ENCODE results near the gene F2RL3. TPM values are rescaled to one million over a fixed set of nuclear protein-coding genes. Genes with fewer than 3 reads are reported as not detected.

Gene F2RL3
- total RNA-seq (2014; rRNA removed; shearing (Covaris generic)), result 2.9 and 7.0 TPM in 2 replicates

DNA sequence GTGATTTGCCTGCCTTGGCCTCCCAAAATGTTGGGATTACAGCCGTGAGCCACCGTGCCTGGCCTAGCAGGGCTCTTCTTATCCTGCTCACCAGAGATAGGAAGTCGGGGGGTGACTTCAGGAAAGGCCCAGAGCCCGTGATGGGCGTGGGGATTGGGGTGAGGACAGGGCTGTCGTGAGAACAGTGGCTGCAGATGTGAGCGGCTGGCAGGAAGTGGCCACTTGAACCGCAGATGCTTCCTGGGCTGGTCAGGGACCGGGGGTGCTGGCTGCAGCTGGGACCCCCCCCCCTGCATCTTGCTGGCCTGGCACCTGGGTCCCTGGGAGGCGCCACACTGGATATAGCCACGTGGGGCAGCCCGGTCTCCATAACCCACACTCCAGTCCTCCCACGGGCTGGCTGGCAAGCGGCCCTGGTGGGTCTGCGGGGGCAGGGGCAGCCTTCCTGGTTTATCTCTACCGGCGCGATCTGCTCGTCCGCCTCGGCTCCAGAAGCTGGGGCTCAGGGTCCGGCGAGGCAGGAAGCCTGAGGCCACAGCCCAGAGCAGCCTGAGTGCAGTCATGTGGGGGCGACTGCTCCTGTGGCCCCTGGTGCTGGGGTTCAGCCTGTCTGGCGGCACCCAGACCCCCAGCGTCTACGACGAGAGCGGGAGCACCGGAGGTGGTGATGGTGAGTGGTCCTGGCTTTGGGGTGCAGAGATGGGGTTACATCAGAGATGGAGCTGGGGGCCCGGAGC lies at the start of gene F2RL3:
TSS of gene F2RL3 (plus strand) at position 371 of the 737 bp plus-strand sequence. CDS start at position 562, 191 bp downstream.
- DNase-seq (ENCODE audit: low read depth), result peak; percentile 89

DNA sequence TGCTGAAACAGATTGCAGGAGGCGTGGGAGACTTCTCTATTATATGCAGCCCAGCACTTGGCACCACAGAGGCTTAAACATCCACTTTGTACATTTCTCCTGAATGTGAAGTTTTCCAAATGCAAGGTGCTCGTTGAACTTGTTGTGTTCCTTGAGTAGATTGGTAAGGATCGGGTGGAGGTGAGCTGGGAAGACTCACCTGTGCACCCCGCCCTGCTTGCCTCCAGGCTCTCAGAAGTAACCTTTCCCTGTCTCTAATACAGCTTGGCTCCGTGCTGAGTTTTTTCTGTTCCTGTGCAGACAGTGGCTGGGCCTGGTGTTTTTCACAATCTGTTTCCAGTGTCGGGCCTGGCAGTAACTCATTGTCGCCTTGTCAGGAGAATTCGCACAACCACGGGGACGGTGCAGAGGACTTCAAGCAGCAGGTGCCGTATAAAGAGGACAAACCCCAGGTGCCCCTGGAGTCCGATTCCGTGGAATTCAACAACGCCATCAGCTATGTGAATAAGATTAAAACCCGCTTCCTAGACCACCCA lies 47.3 kb upstream of the F2RL3 start:
- no peak for DNase-seq (ENCODE audit: low read depth)

DNA sequence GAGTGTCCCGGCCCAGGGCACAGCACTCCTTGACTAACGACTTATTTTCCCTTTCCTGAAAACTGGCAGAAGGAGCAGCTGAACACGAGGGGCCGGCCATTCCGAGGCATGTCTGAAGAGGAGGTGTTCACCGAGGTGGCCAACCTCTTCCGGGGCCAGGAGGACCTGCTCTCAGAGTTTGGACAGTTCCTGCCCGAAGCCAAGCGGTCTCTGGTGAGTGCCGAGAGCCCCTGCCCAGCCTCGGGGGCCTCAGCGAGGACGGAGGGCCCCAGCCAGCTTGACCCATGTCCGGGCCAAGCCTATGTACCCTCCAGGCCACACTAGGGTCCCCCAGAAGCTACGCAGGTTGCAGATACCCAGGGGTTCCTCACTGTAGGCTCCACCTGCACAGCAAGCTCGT lies 41.9 kb upstream of the F2RL3 start:
- no peak for DNase-seq (ENCODE audit: low read depth)

- no peak for DNase-seq (ENCODE audit: low read depth)
These were observed 41.4 kb upstream of the F2RL3 start for GRCh38 chr19:16847430-16847829.

DNA sequence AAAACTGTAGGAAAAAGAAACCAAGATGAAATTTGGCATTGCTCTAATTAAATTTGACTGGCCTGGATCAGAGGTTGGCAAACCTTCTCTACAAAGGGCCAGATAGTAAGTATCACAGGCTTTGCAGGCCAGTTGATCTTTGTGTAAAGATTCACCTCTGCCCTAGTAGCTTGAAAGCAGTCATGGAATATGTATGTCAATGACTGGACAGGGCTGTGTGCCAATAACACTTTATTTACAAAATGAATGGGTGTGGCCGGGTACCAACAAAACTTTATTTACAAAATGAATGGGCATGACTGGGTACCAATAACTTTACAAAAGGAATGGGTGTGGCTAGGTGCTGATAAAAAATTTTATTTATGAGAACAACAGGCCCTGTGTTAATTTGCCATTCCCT lies 39.6 kb upstream of the F2RL3 start:
- DNase-seq (ENCODE audit: low read depth), result peak; percentile 52

DNA sequence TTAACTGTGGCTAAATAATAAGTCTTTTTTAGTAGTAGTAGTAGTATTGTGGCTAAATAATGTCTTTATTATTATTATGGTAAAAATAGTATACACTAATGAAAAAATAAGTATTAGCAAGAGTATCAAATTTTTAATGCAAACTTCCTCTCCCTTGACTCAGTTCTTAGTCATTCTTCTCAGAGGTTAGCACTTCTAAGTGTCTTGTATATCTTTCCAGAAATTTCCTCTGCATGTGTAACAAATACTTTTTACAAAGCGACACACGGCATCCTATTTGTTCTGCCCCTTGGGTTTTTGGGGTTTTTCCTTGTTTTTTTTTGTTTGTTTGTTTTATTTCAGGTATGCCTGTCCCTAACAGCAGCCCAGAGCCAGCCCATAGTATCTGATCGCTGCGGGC lies 38.7 kb upstream of the F2RL3 start:
- no peak for DNase-seq (ENCODE audit: low read depth)

GRCh38 chr19:16851031-16851712 lies 37.6 kb upstream of the F2RL3 start:
- peak; percentile 53 for DNase-seq (ENCODE audit: low read depth)

DNA sequence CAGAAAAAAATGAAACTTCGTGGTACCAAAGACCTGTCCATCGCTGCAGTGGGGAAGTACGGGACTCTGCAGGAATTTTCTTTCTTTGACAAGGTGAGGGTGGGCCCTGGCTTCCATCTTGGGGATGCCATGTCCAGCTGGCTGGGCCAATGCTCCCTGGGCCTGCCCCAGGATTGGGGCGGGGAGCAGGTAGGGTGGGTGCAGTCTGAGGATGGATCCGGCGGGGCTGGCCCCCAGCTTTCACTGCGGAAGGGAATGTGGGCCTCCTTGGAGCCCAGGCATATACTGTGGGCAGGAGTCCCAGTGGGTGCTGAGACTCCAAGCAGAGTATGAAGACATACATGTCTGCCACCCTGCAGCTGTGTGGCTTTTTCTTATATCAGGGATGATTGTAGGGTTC lies 35.7 kb upstream of the F2RL3 start:
- DNase-seq (ENCODE audit: low read depth), result no peak

DNA sequence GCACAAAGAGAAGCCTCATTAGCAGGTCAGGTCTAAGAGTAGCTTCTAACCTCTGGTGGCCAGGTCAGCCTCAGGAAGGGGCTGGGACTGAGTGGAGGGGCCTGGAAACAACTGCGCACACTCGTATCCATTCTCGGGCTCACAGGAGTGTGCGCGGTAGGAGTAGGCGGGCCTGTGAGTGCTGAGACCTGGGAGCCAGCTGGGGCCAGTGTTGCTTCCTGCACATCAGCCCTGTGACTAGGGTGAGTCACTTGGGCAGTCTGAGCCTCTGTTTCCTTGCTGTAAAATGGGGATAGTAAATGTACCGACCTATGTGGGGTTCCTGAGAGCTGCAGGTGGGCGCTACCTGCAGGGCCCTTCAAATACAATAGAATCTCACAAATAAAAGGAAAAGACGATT lies 32.7 kb upstream of the F2RL3 start:
- DNase-seq (ENCODE audit: low read depth), result no peak

- no peak for DNase-seq (ENCODE audit: low read depth)
These were observed 29.2 kb upstream of the F2RL3 start for GRCh38 chr19:16859626-16860025.

DNA sequence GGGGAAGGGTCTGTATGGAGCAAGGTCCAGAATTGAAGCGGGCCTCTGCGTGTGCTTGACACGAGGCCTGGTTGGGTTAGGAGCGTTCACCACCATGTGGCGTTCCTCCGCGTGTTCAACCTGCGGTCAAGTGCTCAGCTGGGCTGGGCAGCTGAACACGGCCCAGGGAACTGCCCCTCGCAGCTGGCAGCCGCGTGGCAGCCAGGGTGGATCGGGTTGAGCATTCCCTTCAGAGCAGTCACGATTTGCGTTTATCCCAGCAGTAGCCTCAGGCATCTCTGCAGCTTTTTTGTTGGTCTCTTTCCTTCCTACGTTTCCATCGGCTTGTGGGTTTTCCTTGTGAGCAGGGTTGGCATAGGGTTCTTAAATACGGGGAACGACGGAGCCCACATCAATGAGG lies 28.7 kb upstream of the F2RL3 start:
- DNase-seq (ENCODE audit: low read depth), result no peak

GRCh38 chr19:16861011-16861410 lies 27.8 kb upstream of the F2RL3 start:
- DNase-seq (ENCODE audit: low read depth), result no peak

GRCh38 chr19:16861834-16862233 lies 27.0 kb upstream of the F2RL3 start:
- no peak for DNase-seq (ENCODE audit: low read depth)

GRCh38 chr19:16862826-16863415 lies 25.9 kb upstream of the F2RL3 start:
- DNase-seq (ENCODE audit: low read depth), result no peak

GRCh38 chr19:16867211-16867610 lies 21.6 kb upstream of the F2RL3 start:
- DNase-seq (ENCODE audit: low read depth), result no peak

DNA sequence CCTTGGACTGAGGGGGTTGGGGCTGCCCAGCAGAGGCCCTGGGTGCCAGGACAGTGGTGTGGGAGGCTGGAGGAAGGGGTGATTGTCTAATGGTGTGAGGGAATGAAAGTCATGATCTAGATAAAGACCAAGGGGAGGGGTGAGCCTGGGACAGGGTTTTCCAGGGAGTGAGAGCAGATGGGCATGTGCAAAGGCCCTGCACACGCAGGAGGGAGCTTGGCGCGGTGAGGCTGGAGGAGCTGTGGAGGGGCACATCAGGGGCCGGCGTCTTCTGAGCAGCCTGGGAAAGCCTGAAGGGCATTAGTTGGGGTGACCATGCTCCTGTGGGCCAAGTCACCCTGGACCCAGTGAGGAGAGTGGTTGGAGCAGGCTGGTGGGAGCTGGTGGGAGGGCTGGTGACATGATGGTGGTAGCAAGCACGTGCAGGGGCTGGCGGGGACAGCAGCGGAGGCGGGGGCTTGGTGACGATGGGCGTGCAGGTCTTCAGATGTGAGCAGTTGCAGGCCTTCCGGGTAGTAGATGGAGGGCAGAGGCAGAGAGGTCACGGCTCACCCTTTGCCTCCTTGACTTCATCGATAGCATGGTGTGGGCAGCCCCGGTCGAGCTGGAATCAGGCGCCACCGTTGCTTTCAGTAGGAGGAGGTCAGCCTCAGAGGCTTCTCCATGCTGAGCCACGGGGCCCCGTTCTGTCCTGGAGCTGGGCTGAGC lies 20.2 kb upstream of the F2RL3 start:
- no peak for DNase-seq (ENCODE audit: low read depth)

- no peak for DNase-seq (ENCODE audit: low read depth)
These were observed 19.3 kb upstream of the F2RL3 start for GRCh38 chr19:16869331-16869972.

DNA sequence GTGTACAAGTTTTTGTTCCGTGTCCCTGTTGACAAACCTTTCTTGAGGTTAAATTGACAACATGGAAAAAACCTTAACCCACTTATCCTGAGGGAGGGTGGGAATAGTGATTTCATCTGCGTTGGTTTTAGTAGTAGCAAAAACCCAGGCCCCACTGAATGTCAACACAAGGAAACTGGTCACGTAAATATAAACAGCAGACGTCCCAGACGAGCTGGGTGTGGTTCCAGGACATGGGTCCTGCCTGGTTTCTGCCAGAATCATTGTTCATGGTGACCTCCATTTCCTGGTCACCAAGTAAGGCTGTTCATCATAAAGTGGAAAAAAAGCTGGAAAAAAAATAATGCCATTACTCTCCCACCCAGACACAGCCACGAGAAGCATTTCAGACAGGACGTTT lies 16.9 kb upstream of the F2RL3 start:
- DNase-seq (ENCODE audit: low read depth), result no peak

DNA sequence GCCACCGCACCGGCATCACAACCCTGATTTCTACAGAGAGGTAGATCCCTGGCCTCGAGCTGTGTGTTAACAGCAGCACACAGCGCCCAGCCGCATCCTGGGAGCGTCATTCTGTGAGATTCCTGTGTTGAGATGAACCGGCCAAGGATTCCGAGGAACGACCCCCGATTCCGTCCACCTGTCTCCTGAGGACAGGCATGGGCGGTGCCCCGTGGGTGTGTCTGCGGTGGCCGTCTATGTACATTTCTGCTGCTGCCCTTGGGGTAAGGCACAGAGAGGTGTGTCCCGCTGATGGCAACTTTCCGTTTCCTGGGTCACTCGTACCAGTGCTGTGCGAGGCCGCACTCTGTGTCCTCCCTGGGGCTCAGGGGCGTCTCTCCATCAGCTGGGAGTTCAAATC lies 16.1 kb upstream of the F2RL3 start:
- DNase-seq (ENCODE audit: low read depth), result no peak

DNA sequence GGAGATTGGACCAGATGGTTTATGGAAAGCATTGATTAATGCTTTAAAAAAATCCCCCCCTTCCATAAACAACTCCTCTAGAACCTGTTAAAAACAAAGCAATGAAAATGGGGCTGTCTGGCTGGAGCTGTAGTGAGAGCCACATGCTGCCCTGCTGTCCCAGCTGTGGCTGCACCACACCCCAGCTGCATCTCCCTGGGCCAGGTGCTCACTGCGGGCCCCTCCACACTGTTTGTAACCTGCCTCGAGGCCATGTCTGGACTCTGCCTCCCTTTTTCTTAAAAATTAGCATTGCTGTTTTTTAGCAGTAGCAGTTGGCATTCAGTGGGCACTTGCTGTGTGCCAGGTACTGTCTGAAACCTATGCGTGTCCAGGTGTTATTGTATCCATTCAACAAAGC lies 15.2 kb upstream of the F2RL3 start:
- no peak for DNase-seq (ENCODE audit: low read depth)

DNA sequence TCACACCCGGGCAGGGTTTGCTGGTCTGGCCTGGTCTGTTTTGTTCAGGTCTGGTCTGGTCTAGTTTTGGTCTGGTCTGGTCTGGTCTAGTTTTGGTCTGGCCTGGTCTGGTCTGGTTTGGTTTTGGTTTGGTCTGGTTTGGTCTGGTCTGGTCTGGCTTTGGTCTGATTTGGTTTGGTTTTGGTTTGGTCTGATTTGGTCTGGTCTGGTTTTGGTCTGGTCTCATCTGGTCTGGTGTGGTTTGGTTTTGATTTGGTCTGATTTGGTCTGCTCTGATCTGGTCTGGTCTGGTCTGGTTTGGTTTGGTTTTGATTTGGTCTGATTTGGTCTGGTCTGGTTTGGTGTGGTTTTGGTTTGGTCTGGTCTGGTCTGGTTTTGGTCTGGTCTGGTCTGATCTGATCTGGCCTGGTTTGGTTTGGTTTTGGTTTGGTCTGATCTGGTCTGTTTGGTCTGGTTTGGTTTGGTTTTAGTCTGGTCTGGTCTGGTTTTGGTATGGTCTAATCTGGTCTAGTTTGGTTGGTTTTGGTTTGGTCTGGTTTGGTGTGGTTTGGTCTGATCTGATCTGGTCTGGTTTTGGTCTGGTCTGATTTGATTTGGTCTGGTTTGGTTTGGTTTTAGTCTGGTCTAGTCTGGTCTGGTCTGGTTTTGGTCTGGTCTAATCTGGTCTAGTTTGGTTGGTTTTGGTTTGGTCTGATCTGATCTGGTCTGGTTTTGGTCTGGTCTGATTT lies 14.4 kb upstream of the F2RL3 start:
- no peak for DNase-seq (ENCODE audit: low read depth)

All from Daoy (cell line).